ENCODE measurements around the gene ATP6V0A4.

The ATP6V0A4 gene

GRCh38 chr7:138656952-138657351 lies 141.0 kb downstream of the ATP6V0A4 start:
- DNase-seq: no peak

All from right forelimb (tissue), 1 donor.